Colonic mucosa (tissue), 4 donors: ENCODE results near the gene ETV6. TPM values are rescaled to one million over a fixed set of nuclear protein-coding genes. Genes with fewer than 3 reads are reported as not detected.

Source experiments
- DNase-seq: peaks from one replicate; pipeline ENCODE4 v3.0.0-alpha.2; 2020
- H3K27ac ChIP-seq: fragments of 200-600 bp; one replicate; pipeline ENCODE4 v1.8.0; 2021
- H3K27me3 ChIP-seq: fragments of 200-600 bp; one replicate; pipeline ENCODE4 v1.8.0; 2021
- H3K36me3 ChIP-seq: fragments of 200-600 bp; one replicate; pipeline ENCODE4 v1.8.0; 2021
- H3K4me1 ChIP-seq: fragments of 200-600 bp; one replicate; pipeline ENCODE4 v1.8.0; 2021; ENCODE audit warnings: mild to moderate bottlenecking
- H3K4me3 ChIP-seq: fragments of 200-600 bp; one replicate; pipeline ENCODE4 v1.8.0; 2021
- H3K9ac ChIP-seq, 2 donors: one replicate each; pipeline ENCODE4 v1.7.0; 2013; ENCODE audit warnings: control low read depth in 2 of 2, low read depth in 2 of 2, low read length in 2 of 2
- H3K9me3 ChIP-seq: fragments of 200-600 bp; one replicate; pipeline ENCODE4 v1.8.0; 2021
- CTCF ChIP-seq: fragments of 200-600 bp; IDR thresholded peaks from one replicate; pipeline ENCODE4 v1.8.0; 2022; ENCODE audit warnings: antibody characterized with exemption, mild to moderate bottlenecking
- intact Hi-C: fragments of 100-400 bp; cut with DNase I; formaldehyde crosslinking; loops from one replicate; pipeline ENCODE4 v1.14.1; 2022
- total RNA-seq, 2 donors: library from RNA; stranded (reverse); fragmentation: NEBNext Ultra II Directional in 1 of 2; extraction: Animal tissue kit (Norgen Biotek cat#: 25700) in 1 of 2; gene quantifications; one replicate each; pipeline ENCODE4 v1.2.1, GENCODE V29; 2021
- donor health status: healthy.
- donor health status: DM: no; HTN: no; CAD: no.
- donor health status: DM: no; HTN: no; CAD: no.

The ETV6 gene
- total RNA-seq, 2 donors from 2014 or later: 49.2 to 73.1 TPM

- H3K9ac ChIP-seq: peak overlapping the region in 1 of 2 donors; percentile 53
- peak overlapping the region; percentile 5 for H3K27ac ChIP-seq
- no peaks in the 10 kb centered on the region for H3K27me3 ChIP-seq
- intact Hi-C loops: no loop called here
- no peak overlapping the region for H3K4me3 ChIP-seq
- H3K36me3 ChIP-seq: no peaks in the 10 kb centered on the region
- H3K9me3 ChIP-seq: no peaks in the 10 kb centered on the region
- no peak for TF ChIP-seq CTCF
- peak; percentile 75 for DNase-seq
- no peaks in the 10 kb centered on the region for H3K4me1 ChIP-seq
These were observed 120.4 kb downstream of the ETV6 start for GRCh38 chr12:11769723-11770514.

GRCh38 chr12:11771356-11771755, 121.9 kb downstream of the ETV6 start:
- intact Hi-C loops: no loop called here
- no peaks in the 10 kb centered on the region for H3K36me3 ChIP-seq
- H3K27me3 ChIP-seq: no peaks in the 10 kb centered on the region
- H3K9me3 ChIP-seq: no peaks in the 10 kb centered on the region
- no peak for TF ChIP-seq CTCF
- no peak for DNase-seq
- no peaks in the 10 kb centered on the region for H3K4me1 ChIP-seq
- H3K9ac ChIP-seq: no peak overlapping the region
- no peak overlapping the region for H3K4me3 ChIP-seq
- H3K27ac ChIP-seq: no peak overlapping the region

- H3K27me3 ChIP-seq: no peaks in the 10 kb centered on the region
- no peak for TF ChIP-seq CTCF
- H3K4me1 ChIP-seq: no peaks in the 10 kb centered on the region
- DNase-seq: no peak
- intact Hi-C loops: no loop called here
- H3K4me3 ChIP-seq: no peak overlapping the region
- H3K9me3 ChIP-seq: no peaks in the 10 kb centered on the region
- no peak overlapping the region for H3K27ac ChIP-seq
- H3K36me3 ChIP-seq: no peaks in the 10 kb centered on the region
- no peak overlapping the region for H3K9ac ChIP-seq
These were observed 122.5 kb downstream of the ETV6 start for GRCh38 chr12:11771895-11772502.

GRCh38 chr12:11773889-11774677, 124.6 kb downstream of the ETV6 start:
- no peak for DNase-seq
- no peak overlapping the region for H3K9ac ChIP-seq
- H3K27me3 ChIP-seq: no peaks in the 10 kb centered on the region
- TF ChIP-seq CTCF: no peak
- intact Hi-C loops: no loop called here
- H3K36me3 ChIP-seq: no peaks in the 10 kb centered on the region
- H3K4me1 ChIP-seq: no peaks in the 10 kb centered on the region
- no peak overlapping the region for H3K27ac ChIP-seq
- no peaks in the 10 kb centered on the region for H3K9me3 ChIP-seq
- no peak overlapping the region for H3K4me3 ChIP-seq

- DNase-seq: no peak
- TF ChIP-seq CTCF: no peak
- intact Hi-C loops: no loop called here
- Histone ChIP-seq H3K9ac (no peak overlapping the region), H3K4me1 (no peaks in the 10 kb centered on the region), H3K9me3 (no peaks in the 10 kb centered on the region), H3K27ac (no peak overlapping the region), H3K36me3 (no peaks in the 10 kb centered on the region), H3K27me3 (no peaks in the 10 kb centered on the region), H3K4me3 (no peak overlapping the region)
These were observed 125.3 kb downstream of the ETV6 start for GRCh38 chr12:11774821-11775220.
